ENCODE results near the gene NEURL1B. TPM values are rescaled to one million over a fixed set of nuclear protein-coding genes. Genes with fewer than 3 reads are reported as not detected.

The NEURL1B gene
- total RNA-seq, 1 experiment from 2014 or later, result 2.8 TPM

- BruUV-seq (replicated peaks), result no TSS peak
- Mint-ChIP-seq H3K9me3 (ENCODE audit: low read depth, unreplicated experiment) (no peaks in the 10 kb centered on the region), H3K4me3 (ENCODE audit: low read depth, unreplicated experiment) (peak overlapping the region; percentile 56), H3K4me1 (ENCODE audit: low read depth, unreplicated experiment) (peaks cover 8% of the 10 kb centered on the region), H3K27me3 (ENCODE audit: unreplicated experiment) (peaks cover 89% of the 10 kb centered on the region), H3K36me3 (ENCODE audit: insufficient read depth, unreplicated experiment) (no peaks in the 10 kb centered on the region), H3K27ac (ENCODE audit: unreplicated experiment) (no peak overlapping the region)
- DNase-seq, result no peak
- no peak for TF ChIP-seq CTCF (IDR thresholded peaks at IDR 0.05; ENCODE audit: unreplicated experiment)
- intact Hi-C loops (cut with micrococcal nuclease; ENCODE audit: unreplicated experiment), result no loop called here
- CTCF ChIA-PET, result no interaction called here
Observed at GRCh38 chr5:172641359-172642050, 442 bp downstream of the NEURL1B start.

- BruUV-seq (replicated peaks), result no TSS peak
- Mint-ChIP-seq H3K36me3 (ENCODE audit: insufficient read depth, unreplicated experiment) (no peaks in the 10 kb centered on the region), H3K27ac (ENCODE audit: unreplicated experiment) (no peak overlapping the region), H3K27me3 (ENCODE audit: unreplicated experiment) (peaks cover 84% of the 10 kb centered on the region), H3K4me3 (ENCODE audit: low read depth, unreplicated experiment) (peak overlapping the region; percentile 56), H3K9me3 (ENCODE audit: low read depth, unreplicated experiment) (no peaks in the 10 kb centered on the region), H3K4me1 (ENCODE audit: low read depth, unreplicated experiment) (peaks cover 8% of the 10 kb centered on the region)
- no peak for DNase-seq
- no peak for TF ChIP-seq CTCF (IDR thresholded peaks at IDR 0.05; ENCODE audit: unreplicated experiment)
- CTCF ChIA-PET, result no interaction called here
- intact Hi-C loops (cut with micrococcal nuclease; ENCODE audit: unreplicated experiment), result no loop called here
Observed at GRCh38 chr5:172642051-172642409, 967 bp downstream of the NEURL1B start.

GRCh38 chr5:172642486-172642885 is 1.4 kb downstream of the NEURL1B start:
- BruUV-seq (replicated peaks), result TSS peak; percentile 30

GRCh38 chr5:172642926-172643871 is 2.1 kb downstream of the NEURL1B start:
- no TSS peak for BruUV-seq (replicated peaks)
- no peak for TF ChIP-seq CTCF (IDR thresholded peaks at IDR 0.05; ENCODE audit: unreplicated experiment)
- Mint-ChIP-seq H3K4me3 (ENCODE audit: low read depth, unreplicated experiment) (no peak overlapping the region), H3K9me3 (ENCODE audit: low read depth, unreplicated experiment) (no peaks in the 10 kb centered on the region), H3K27me3 (ENCODE audit: unreplicated experiment) (peaks cover 72% of the 10 kb centered on the region), H3K36me3 (ENCODE audit: insufficient read depth, unreplicated experiment) (no peaks in the 10 kb centered on the region), H3K4me1 (ENCODE audit: low read depth, unreplicated experiment) (peaks cover 8% of the 10 kb centered on the region), H3K27ac (ENCODE audit: unreplicated experiment) (no peak overlapping the region)
- CTCF ChIA-PET, result no interaction called here
- intact Hi-C loops (cut with micrococcal nuclease; ENCODE audit: unreplicated experiment), result no loop called here
- DNase-seq, result no peak

More at GRCh38 chr5:172642486-172642885, 1.4 kb downstream of the NEURL1B start:
- DNase-seq, result no peak
- H3K4me3 Mint-ChIP-seq (ENCODE audit: low read depth, unreplicated experiment), result no peak overlapping the region
- H3K27me3 Mint-ChIP-seq (ENCODE audit: unreplicated experiment), result peaks cover 79% of the 10 kb centered on the region
- H3K9me3 Mint-ChIP-seq (ENCODE audit: low read depth, unreplicated experiment), result no peaks in the 10 kb centered on the region
- H3K4me1 Mint-ChIP-seq (ENCODE audit: low read depth, unreplicated experiment), result peaks cover 8% of the 10 kb centered on the region
- TF ChIP-seq CTCF (IDR thresholded peaks at IDR 0.05; ENCODE audit: unreplicated experiment), result no peak
- CTCF ChIA-PET, result no interaction called here
- no peak overlapping the region for H3K27ac Mint-ChIP-seq (ENCODE audit: unreplicated experiment)
- intact Hi-C loops (cut with micrococcal nuclease; ENCODE audit: unreplicated experiment), result no loop called here
- H3K36me3 Mint-ChIP-seq (ENCODE audit: insufficient read depth, unreplicated experiment), result no peaks in the 10 kb centered on the region

Measured in Calu3 (cell line).